Panc1 (cell line): ENCODE results near the gene MMGT1. TPM values are rescaled to one million over a fixed set of nuclear protein-coding genes. Genes with fewer than 3 reads are reported as not detected.

Experiments
- ATAC-seq: fragments of 200-7000 bp; cut with Tn5 transposase; 2 replicates; pipeline ENCODE4 v1.9.1; 2020; ENCODE audit warnings: mild to moderate bottlenecking, moderate library complexity
- Bru-seq: library from RNA; stranded (reverse); fragments of 400-500 nt; gene quantifications from one replicate; lab custom pipeline; 2021; lab: Mats Ljungman, UMichigan
- BruChase-seq, 2 experiments: library from RNA; stranded (reverse); fragments of 400-500 nt; gene quantifications; one replicate each; lab custom pipeline; 2021; lab: Mats Ljungman, UMichigan
- BruUV-seq: library from RNA; stranded (reverse); fragments of 400-500 nt; replicated peaks from 2 replicates; lab custom pipeline; 2021; lab: Mats Ljungman, UMichigan
- CTCF ChIA-PET: fragments of 300-600 bp; sonication (Branson Sonifier 250); formaldehyde crosslinking; loops from one replicate; lab custom pipeline; 2022; ENCODE audit warnings: antibody characterized with exemption; lab: Charles Lee
- POLR2A ChIA-PET: fragments of 300-600 bp; sonication (Branson Sonifier 250); formaldehyde crosslinking; loops from one replicate; lab custom pipeline; 2022; ENCODE audit warnings: antibody characterized with exemption; lab: Charles Lee
- DNase-seq: peaks from one replicate; pipeline ENCODE4 v3.0.0-alpha.2; 2010; ENCODE audit warnings: low read depth, low spot score
- H3K27ac ChIP-seq: 2 replicates; pipeline ENCODE4 v1.5.1; 2011; ENCODE audit warnings: mild to moderate bottlenecking, low read length, inconsistent platforms
- H3K27me3 ChIP-seq: fragments of 200-500 bp; sonication (Bioruptor generic); 2 replicates; pipeline ENCODE4 v1.6.0; 2014; ENCODE audit warnings: low read length, inconsistent platforms; ENCODE audit not compliant: control insufficient read depth, insufficient read depth
- H3K36me3 ChIP-seq: fragments of 200-500 bp; sonication (Bioruptor generic); 2 replicates; pipeline ENCODE4 v1.5.1; 2014; ENCODE audit warnings: inconsistent platforms, mild to moderate bottlenecking, low read length, moderate library complexity; ENCODE audit not compliant: control insufficient read depth, insufficient read depth
- H3K4me1 ChIP-seq: 2 replicates; pipeline ENCODE4 v1.5.1; 2011; ENCODE audit warnings: inconsistent platforms, mild to moderate bottlenecking, low read length, moderate library complexity; ENCODE audit not compliant: control insufficient read depth, insufficient read depth
- H3K4me3 ChIP-seq, 2 experiments: 2 replicates each; pipeline ENCODE4 v1.5.1; 2011 to 2012; ENCODE audit warnings: low read depth in 2 of 2, low read length in 2 of 2, mild to moderate bottlenecking in 2 of 2, inconsistent platforms in 1 of 2, moderate library complexity in 1 of 2
- H3K9me3 ChIP-seq: fragments of 200-500 bp; sonication (Bioruptor generic); 2 replicates; pipeline ENCODE4 v1.5.1; 2014; ENCODE audit warnings: low read depth, mild to moderate bottlenecking, inconsistent platforms, low read length, moderate library complexity; ENCODE audit not compliant: control insufficient read depth, insufficient read depth
- POLR2AphosphoS5 ChIP-seq: IDR thresholded peaks from 2 replicates; pipeline ENCODE4 v1.6.1; 2012; ENCODE audit warnings: mild to moderate bottlenecking, low read depth, low read length, moderate library complexity
- REST ChIP-seq, 2 experiments: IDR thresholded peaks; 2 replicates each; pipeline ENCODE4 v1.6.1; 2011 to 2012; ENCODE audit warnings: low read depth in 2 of 2, control low read depth in 1 of 2, low read length in 1 of 2, mild to moderate bottlenecking in 1 of 2, moderate library complexity in 1 of 2; ENCODE audit not compliant: insufficient read depth in 1 of 2
- SIN3A ChIP-seq: IDR thresholded peaks from 2 replicates; pipeline ENCODE4 v1.6.1; 2012; ENCODE audit warnings: low read depth, mild to moderate bottlenecking, low read length, moderate library complexity, borderline replicate concordance; ENCODE audit not compliant: insufficient read depth
- TCF7L2 ChIP-seq: IDR thresholded peaks from 2 replicates; pipeline ENCODE4 v1.6.1; 2011; ENCODE audit warnings: mild to moderate bottlenecking, low read depth, low read length, inconsistent platforms
- in situ Hi-C: cut with HindIII; loops from 2 replicates; pipeline ENCODE4 v1.10.0; 2016; ENCODE audit warnings: low sequenced_read_pairs, low pct_unique_long_range_greater_than_20kb
- intact Hi-C: fragments of 100-400 bp; cut with micrococcal nuclease; formaldehyde crosslinking; loops from one replicate; pipeline ENCODE4 v1.10.0; 2022; ENCODE audit not compliant: unreplicated experiment
- long read RNA-seq: library from polyadenylated mRNA; unstranded; transcript quantifications from one replicate; pipeline ENCODE4 v2.0.0, GENCODE V29; 2021; ENCODE audit not compliant: unreplicated experiment
- polyA plus RNA-seq: library from polyadenylated mRNA; unstranded; fragments of >200 nt; gene quantifications from one replicate; pipeline ENCODE4 v1.2.1, GENCODE V29; 2012; ENCODE audit warnings: missing spikeins; ENCODE audit not compliant: insufficient read length
- total RNA-seq: library from RNA; stranded (reverse); gene quantifications from one replicate; pipeline ENCODE4 v1.2.1, GENCODE V29; 2021; ENCODE audit not compliant: unreplicated experiment
- TF ChIP-seq, protein P1 (sequence below): fragments of 450-650 bp; IDR thresholded peaks from 2 replicates; pipeline ENCODE4 v1.5.1; 2017; ENCODE audit warnings: mild to moderate bottlenecking

Gene MMGT1
- total RNA-seq (31.4 TPM), Bru-seq, nascent RNA (percentile 80 among the genes with signal in this experiment), BruChase-seq, experiment 1, labeled RNA remaining after a 2-hour chase (percentile 96 among the genes with signal in this experiment), BruChase-seq, experiment 2, labeled RNA remaining after a 6-hour chase (percentile 98 among the genes with signal in this experiment)
- 10.8 TPM for polyA plus RNA-seq
- long read RNA-seq, transcript MMGT1-201 (4 exons, 3,738 nt), result major isoform, 20 of 30 reads
- long read RNA-seq, partial matches to known transcripts, result 1 of 30 reads
- long read RNA-seq, other reads (novel, unspliced or antisense), result 9 of 30 reads

GRCh38 chrX:135973548-135974278 is at the start of gene MMGT1:
MMGT1 (minus strand) TSS chrX:135973988; CDS start chrX:135973675, 313 bp downstream.
- intact Hi-C loops, result no loop called here
- peak; percentile 92 for ATAC-seq
- peak; percentile 77 for DNase-seq
- H3K36me3 ChIP-seq, result no peaks in the 10 kb centered on the region
- ChIA-PET CTCF (interaction anchor here (0.6 kb wide), 1 partner anchor 24 kb away, joined by 3 read pairs; no protein-coding TSS in a partner anchor), POLR2A (interaction anchor here (0.6 to 0.7 kb wide), 2 partner anchors 11 to 148 kb away, joined by 4 to 5 read pairs; partner anchors contain the start of gene SLC9A6)
- peak within 1 kb of the TSS; percentile 94 to 97 for H3K4me3 ChIP-seq
- TF ChIP-seq POLR2AphosphoS5, result peak; percentile 76
- no peak for TF ChIP-seq TCF7L2
- no peak; the same call in 1 of the 2 replicates for TF ChIP-seq SIN3A
- TF ChIP-seq REST (IDR thresholded peaks at IDR 0.05; ENCODE audit: insufficient read depth in 1 of 2, low read depth in 2 of 2, low read length in 1 of 2), result no peak
- TF ChIP-seq, protein P1, sequence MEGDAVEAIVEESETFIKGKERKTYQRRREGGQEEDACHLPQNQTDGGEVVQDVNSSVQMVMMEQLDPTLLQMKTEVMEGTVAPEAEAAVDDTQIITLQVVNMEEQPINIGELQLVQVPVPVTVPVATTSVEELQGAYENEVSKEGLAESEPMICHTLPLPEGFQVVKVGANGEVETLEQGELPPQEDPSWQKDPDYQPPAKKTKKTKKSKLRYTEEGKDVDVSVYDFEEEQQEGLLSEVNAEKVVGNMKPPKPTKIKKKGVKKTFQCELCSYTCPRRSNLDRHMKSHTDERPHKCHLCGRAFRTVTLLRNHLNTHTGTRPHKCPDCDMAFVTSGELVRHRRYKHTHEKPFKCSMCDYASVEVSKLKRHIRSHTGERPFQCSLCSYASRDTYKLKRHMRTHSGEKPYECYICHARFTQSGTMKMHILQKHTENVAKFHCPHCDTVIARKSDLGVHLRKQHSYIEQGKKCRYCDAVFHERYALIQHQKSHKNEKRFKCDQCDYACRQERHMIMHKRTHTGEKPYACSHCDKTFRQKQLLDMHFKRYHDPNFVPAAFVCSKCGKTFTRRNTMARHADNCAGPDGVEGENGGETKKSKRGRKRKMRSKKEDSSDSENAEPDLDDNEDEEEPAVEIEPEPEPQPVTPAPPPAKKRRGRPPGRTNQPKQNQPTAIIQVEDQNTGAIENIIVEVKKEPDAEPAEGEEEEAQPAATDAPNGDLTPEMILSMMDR, result no peak
- no TSS peak for BruUV-seq
- H3K27me3 ChIP-seq, result no peaks in the 10 kb centered on the region
- in situ Hi-C loops, result no loop called here
- H3K27ac ChIP-seq, result peak within 1 kb of the TSS; percentile 90
- no peaks in the 10 kb centered on the region for H3K9me3 ChIP-seq
- H3K4me1 ChIP-seq, result peaks cover 15% of the 10 kb centered on the region

DNA sequence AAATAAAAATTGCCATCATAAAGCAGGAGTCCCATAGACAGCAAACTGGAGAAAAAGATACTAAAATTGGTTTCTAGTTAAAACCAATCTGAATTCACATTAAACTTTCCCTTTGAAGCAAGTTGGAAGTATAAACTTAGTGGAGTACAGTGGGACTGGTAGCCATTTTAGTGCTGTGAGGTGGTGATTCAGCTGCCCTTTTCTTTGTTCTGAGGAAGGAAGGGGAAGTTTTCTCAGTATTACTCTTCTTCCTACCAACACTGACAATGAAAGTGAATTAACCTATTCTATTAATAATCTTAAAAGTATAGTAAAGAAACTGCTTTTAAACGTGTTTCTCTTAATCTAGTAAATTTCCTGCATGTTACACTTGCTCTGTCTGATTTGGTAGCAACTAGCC is 48.1 kb upstream of the MMGT1 start:
- ATAC-seq (no peak), DNase-seq (no peak)
- H3K4me3 ChIP-seq, result no peak overlapping the region
- intact Hi-C loops, result no loop called here
- no peak overlapping the region for H3K27ac ChIP-seq
- TF ChIP-seq REST (IDR thresholded peaks at IDR 0.05; ENCODE audit: insufficient read depth in 1 of 2, low read depth in 2 of 2, low read length in 1 of 2), result no peak
- TF ChIP-seq, protein P1, result no peak
- TF ChIP-seq POLR2AphosphoS5, result no peak
- no peak for TF ChIP-seq SIN3A
- H3K27me3 ChIP-seq, result no peaks in the 10 kb centered on the region
- no peaks in the 10 kb centered on the region for H3K9me3 ChIP-seq
- ChIA-PET POLR2A (no interaction called here), CTCF (no interaction called here)
- BruUV-seq, result no TSS peak
- no peaks in the 10 kb centered on the region for H3K4me1 ChIP-seq
- in situ Hi-C loops, result no loop called here
- H3K36me3 ChIP-seq, result no peaks in the 10 kb centered on the region
